Thyroid gland (tissue), 4 donors: ENCODE results near the gene MSH5.

Experiments used
- CTCF ChIP-seq, 6 experiments: fragments of 200-600 bp in 3 of 6; fragments of 450-650 bp in 3 of 6; sonication (generic) in 3 of 6; IDR thresholded peaks; one replicate each; pipeline ENCODE4 v1.5.1; 2016 to 2019; ENCODE audit warnings: antibody characterized with exemption in 6 of 6, mild to moderate bottlenecking in 2 of 6, inconsistent platforms in 1 of 6, moderate library complexity in 1 of 6
- POLR2A ChIP-seq, 2 donors: fragments of 450-650 bp; IDR thresholded peaks; one replicate each; pipeline ENCODE4 v1.6.1; 2017; ENCODE audit warnings: antibody characterized with exemption in 2 of 2, mild to moderate bottlenecking in 2 of 2, moderate library complexity in 1 of 2

GRCh38 chr6:31725502-31726350 is 14.1 kb upstream of the MSH5 start:
- no peak for TF ChIP-seq POLR2A (IDR thresholded peaks at IDR 0.05)
- TF ChIP-seq CTCF (IDR thresholded peaks at IDR 0.05) = no peak
